Measurements from ENCODE around the gene LRRC57.
A peak's percentile ranks its signal among the peaks of the same experiment; 100 is the strongest.

LRRC57 gene

GRCh38 chr15:42549741-42550392, 1.3 kb upstream of the LRRC57 start:
- no peak for DNase-seq

GRCh38 chr15:42549032-42549491, 469 bp upstream of the LRRC57 start:
- DNase-seq, result no peak

- no peak for DNase-seq
Observed at GRCh38 chr15:42547918-42548248, 710 bp downstream of the LRRC57 start.

GRCh38 chr15:42544853-42545629, 3.6 kb downstream of the LRRC57 start:
- no peak for DNase-seq

GRCh38 chr15:42533246-42533645, 15.3 kb downstream of the LRRC57 start:
- DNase-seq, result no peak

GRCh38 chr15:42528970-42529369, 19.6 kb downstream of the LRRC57 start:
- DNase-seq, result no peak

- DNase-seq, result no peak
Observed at GRCh38 chr15:42523331-42523730, 25.3 kb downstream of the LRRC57 start.

- DNase-seq, result no peak
Observed at GRCh38 chr15:42511007-42511391, 37.6 kb downstream of the LRRC57 start.

- DNase-seq, result no peak
Observed at GRCh38 chr15:42510258-42511006, 38.2 kb downstream of the LRRC57 start.

GRCh38 chr15:42508263-42508690, 40.3 kb downstream of the LRRC57 start:
- DNase-seq, result no peak

- no peak for DNase-seq
Observed at GRCh38 chr15:42507514-42507913, 41.1 kb downstream of the LRRC57 start.

GRCh38 chr15:42504631-42505030, 44.0 kb downstream of the LRRC57 start:
- DNase-seq, result no peak

- no peak for DNase-seq
Observed at GRCh38 chr15:42503825-42504224, 44.8 kb downstream of the LRRC57 start.

- DNase-seq, result no peak
Observed at GRCh38 chr15:42502477-42502876, 46.1 kb downstream of the LRRC57 start.

- no peak for DNase-seq
Observed at GRCh38 chr15:42499858-42500609, 48.6 kb downstream of the LRRC57 start.

GRCh38 chr15:42498212-42499068, 50.2 kb downstream of the LRRC57 start:
- no peak for DNase-seq

GRCh38 chr15:42495361-42496212, 53.0 kb downstream of the LRRC57 start, which contains the start of gene SNAP23:
TSS of gene SNAP23 (plus strand) at chr15:42495634. CDS start at chr15:42511847, 16,213 bp downstream.
- peak; percentile 87 for DNase-seq

GRCh38 chr15:42494998-42495360, 53.6 kb downstream of the LRRC57 start:
- DNase-seq, result no peak

GRCh38 chr15:42493679-42494078, 54.9 kb downstream of the LRRC57 start:
- no peak for DNase-seq

GRCh38 chr15:42491539-42492225, 56.9 kb downstream of the LRRC57 start:
- DNase-seq, result no peak

Data from T1000 (cell line).